Stimulated activated CD8-positive, alpha-beta memory T cell treated with anti-CD3 and anti-CD28 coated beads, Interleukin-12 subunit alpha, Interleukin-12 subunit beta, amount 100 ng/mL, for 1 hour (primary cell): ENCODE results near the gene ASB1.

ENCODE experiments used
- DNase-seq: peaks from one replicate; pipeline ENCODE4 v3.0.0-alpha.2; 2020; ENCODE audit warnings: low read depth

Gene ASB1

GRCh38 chr2:238445409-238446190 is 18.9 kb downstream of the ASB1 start:
- no peak for DNase-seq

DNA sequence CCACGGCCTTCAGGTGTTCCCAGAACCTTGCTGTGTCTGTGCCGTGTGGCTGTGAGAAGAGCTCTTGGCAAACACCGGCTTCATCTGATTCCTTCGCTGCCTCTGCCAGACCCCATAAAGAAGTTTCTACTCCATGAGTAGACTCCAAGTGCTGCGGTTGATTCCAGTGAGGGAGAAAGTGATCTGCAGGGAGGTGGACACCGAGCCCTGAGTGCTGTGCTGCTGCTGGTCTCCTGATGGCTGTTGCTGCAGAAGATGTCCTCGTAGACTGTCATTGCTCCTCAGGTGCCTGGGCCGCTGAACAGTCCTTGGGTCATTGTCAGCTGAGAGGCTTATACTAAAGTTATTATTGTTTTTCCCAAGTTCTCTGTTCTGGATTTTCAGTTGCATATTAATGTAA is 19.6 kb downstream of the ASB1 start:
- DNase-seq = no peak

- DNase-seq = no peak
Observed at GRCh38 chr2:238448031-238448955, 21.6 kb downstream of the ASB1 start.

- DNase-seq = no peak
Observed at GRCh38 chr2:238449241-238449640, 22.5 kb downstream of the ASB1 start.

- no peak for DNase-seq
Observed at GRCh38 chr2:238449909-238450417, 23.2 kb downstream of the ASB1 start.

- no peak for DNase-seq
Observed at GRCh38 chr2:238450440-238450861, 23.7 kb downstream of the ASB1 start.

GRCh38 chr2:238453842-238454241 is 27.1 kb downstream of the ASB1 start:
- DNase-seq = no peak

- DNase-seq = no peak
Observed at GRCh38 chr2:238456449-238456848, 29.7 kb downstream of the ASB1 start.

- no peak for DNase-seq
Observed at GRCh38 chr2:238456970-238457926, 30.5 kb downstream of the ASB1 start.

- DNase-seq = no peak
Observed at GRCh38 chr2:238457927-238458324, 31.2 kb downstream of the ASB1 start.

DNA sequence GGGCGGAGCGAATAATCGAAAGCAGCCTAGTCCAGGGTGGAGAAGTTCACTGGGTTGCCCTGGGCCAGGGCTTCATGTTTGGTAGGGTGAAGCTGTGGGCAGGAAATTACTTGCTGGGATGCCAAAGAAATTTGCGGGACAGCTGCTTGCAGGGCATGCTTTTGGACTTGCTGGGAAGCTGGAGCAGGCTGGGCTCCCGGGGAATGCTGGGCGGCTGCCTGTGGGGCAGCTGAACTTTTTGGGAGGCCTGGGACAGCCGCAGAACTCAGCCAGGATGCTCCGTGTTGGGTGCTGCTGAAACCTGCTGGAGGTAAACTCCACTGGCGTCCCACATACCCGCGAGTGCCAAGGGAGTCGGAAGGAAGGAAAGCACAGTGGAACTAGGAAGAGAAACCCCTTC is 31.9 kb downstream of the ASB1 start:
- no peak for DNase-seq

GRCh38 chr2:238459081-238459629 is 32.4 kb downstream of the ASB1 start:
- DNase-seq = no peak

DNA sequence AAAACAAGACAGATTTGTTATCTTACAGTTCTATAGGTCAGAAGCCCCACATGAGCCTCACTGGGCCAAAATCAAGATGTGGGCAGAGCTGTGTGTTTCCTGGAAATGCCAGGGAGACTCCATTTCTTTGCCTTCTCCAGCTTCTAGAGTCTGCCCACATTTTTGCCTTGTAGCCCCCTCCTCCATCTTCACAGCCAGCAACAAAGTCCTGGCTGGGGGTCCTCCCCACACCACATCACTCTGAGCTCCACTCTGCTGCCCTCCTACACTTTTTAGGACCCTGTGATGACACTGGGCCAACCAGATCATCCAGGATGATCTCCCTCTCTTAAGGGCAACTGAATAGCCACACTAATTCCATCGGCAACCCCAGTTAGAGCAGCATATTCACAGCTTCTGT is 34.3 kb downstream of the ASB1 start:
- DNase-seq = no peak

- no peak for DNase-seq
Observed at GRCh38 chr2:238461491-238461890, 34.8 kb downstream of the ASB1 start.

DNA sequence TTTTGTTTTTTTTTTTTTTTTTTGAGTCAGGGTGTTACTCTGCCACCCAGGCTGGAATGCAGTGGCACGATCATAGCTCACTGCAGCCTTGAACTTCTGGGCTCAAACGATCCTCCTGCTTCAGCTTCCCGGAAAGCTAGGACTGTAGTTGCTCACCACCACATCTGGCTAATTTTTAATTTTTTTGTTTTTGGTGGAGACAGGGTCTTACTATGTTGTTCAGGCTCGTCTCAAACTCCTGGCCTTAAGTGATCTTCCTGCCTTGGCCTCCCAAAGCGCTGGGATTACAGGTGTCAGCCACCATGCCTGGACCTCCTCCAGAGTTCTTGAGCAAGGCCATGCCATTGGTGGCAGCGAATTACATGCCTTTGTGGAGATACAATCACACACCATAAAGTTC is 35.2 kb downstream of the ASB1 start:
- DNase-seq = no peak

DNA sequence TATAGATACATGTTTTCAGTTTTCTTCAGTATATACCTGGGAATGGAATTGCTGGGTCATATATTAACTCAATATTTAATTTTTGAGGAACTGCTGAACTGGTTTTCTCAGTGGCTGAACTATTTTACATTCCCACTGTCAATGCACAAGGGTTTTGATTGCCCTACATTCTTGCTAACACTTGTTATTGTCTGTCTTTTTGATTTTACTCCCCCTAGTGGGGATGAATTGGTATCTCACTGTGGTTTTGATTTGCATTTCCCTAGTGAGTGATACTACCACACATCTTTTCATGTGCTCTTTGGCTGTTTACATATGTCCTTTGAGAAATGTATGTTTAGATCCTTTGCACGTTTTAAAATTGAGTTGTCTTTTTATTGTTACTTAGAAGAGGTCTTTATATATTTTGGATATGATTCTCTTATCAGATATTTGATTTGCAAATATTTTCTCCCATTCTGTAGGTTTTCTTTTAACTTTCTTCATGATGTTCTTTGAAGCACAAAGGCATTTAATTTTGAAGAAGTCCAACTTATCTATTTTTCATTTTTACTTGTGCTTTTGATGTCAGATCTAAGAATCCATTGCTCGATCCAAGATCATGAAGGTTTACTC is 36.2 kb downstream of the ASB1 start:
- DNase-seq = no peak

DNA sequence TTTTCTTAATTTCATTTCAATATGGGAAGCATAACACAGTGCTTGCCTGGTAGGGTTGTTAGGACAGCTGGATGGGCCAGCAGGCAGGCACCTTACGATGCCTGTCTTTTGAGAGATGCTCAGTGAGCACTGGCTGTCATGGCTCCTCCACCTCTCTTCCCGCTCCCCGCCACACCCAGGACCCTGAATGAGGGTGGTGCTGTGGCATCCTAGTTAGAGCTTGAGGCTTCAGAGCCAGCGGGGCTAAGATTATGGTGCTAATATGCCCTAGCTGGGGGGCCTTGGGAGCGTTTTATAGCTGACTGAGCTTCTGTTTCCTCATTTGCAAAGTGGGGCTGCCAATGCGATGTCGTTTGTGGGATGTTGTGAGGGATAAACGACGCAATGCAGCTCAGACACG is 37.7 kb downstream of the ASB1 start:
- no peak for DNase-seq

- DNase-seq = no peak
Observed at GRCh38 chr2:238465487-238466242, 38.9 kb downstream of the ASB1 start.

GRCh38 chr2:238466243-238466756 is 39.6 kb downstream of the ASB1 start:
- DNase-seq = no peak

GRCh38 chr2:238467062-238467461 is 40.3 kb downstream of the ASB1 start:
- DNase-seq = no peak
